Lower leg skin (tissue), 4 donors: ENCODE results near the gene MCFD2. TPM values are rescaled to one million over a fixed set of nuclear protein-coding genes. Genes with fewer than 3 reads are reported as not detected.
A peak's percentile ranks its signal among the peaks of the same experiment; 100 is the strongest.

Experiments used
- DNase-seq, 2 donors: peaks; one replicate each; pipeline ENCODE4 v3.0.0-alpha.2; 2019; ENCODE audit warnings: low spot score in 2 of 2
- H3K4me3 ChIP-seq: fragments of 200-600 bp; sonication (generic); 2 replicates; pipeline ENCODE4 v1.5.1; 2017; ENCODE audit warnings: mild to moderate bottlenecking, low read depth; ENCODE audit not compliant: poor library complexity, severe bottlenecking
- POLR2A ChIP-seq, 2 donors: fragments of 450-650 bp; IDR thresholded peaks; one replicate each; pipeline ENCODE4 v1.6.1; 2016 to 2017; ENCODE audit warnings: antibody characterized with exemption in 2 of 2, mild to moderate bottlenecking in 1 of 2, moderate library complexity in 1 of 2
- WGBS, 2 donors: methylation state at CpG; one replicate each; pipeline ENCODE4 v1.1.5; 2018; 5-methylcytosine and 5-hydroxymethylcytosine counted together
- intact Hi-C: fragments of 100-400 bp; cut with DNase I; formaldehyde crosslinking; loops from one replicate; pipeline ENCODE4 v1.15.0; 2023; ENCODE audit warnings: low total_unique reads
- total RNA-seq, 4 donors: library from RNA; depleted of rRNA; stranded (reverse); fragments of >200 nt; gene quantifications; one replicate each; pipeline ENCODE4 v1.1.0, GENCODE V29; 2016
- TF ChIP-seq, protein P1 (sequence below), 3 donors: fragments of 450-650 bp; IDR thresholded peaks; one replicate each; pipeline ENCODE4 v1.5.1; 2016; ENCODE audit warnings: antibody characterized with exemption in 3 of 3, mild to moderate bottlenecking in 3 of 3, moderate library complexity in 2 of 3

Gene MCFD2
- total RNA-seq, result 10 to 100 TPM; 32.4 to 43.3 (median 36.1) TPM

DNA sequence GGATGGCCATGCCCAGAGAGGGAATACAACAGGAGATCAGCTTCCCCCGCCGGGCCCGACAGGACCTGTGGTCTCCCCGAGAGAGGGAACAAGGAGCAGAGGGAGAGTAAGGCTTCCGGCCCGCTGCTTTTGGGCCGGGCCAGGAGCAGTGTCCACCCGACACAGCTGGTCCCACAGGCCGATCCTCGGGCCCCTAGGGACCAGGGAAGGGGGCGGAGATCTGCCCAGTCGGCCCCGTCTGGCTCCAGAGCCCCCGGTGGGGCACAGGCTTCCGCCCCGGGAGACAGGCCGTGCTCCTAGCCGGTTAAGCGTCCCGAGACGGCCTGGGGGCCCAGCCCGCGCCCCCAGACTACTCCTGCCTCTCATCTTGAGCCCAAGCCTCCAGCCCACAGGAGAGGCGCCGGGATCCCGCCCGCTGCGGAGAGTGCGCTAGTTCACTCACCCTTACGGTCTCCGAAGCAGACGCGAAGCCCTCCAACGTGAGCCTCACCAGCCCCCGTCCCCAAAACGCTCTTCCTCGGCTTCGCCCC lies at the start of gene MCFD2:
Gene MCFD2, minus strand, starts transcription at position 526 of the 530 bp plus-strand sequence. CDS start 6,635 bp downstream, outside the sequence.
- 0 to 2% methylated on average over 10 to 16 of the region's 38 CpGs for WGBS, 2 donors
- TF ChIP-seq POLR2A (IDR thresholded peaks at IDR 0.05), result no peak
- TF ChIP-seq, protein P1, sequence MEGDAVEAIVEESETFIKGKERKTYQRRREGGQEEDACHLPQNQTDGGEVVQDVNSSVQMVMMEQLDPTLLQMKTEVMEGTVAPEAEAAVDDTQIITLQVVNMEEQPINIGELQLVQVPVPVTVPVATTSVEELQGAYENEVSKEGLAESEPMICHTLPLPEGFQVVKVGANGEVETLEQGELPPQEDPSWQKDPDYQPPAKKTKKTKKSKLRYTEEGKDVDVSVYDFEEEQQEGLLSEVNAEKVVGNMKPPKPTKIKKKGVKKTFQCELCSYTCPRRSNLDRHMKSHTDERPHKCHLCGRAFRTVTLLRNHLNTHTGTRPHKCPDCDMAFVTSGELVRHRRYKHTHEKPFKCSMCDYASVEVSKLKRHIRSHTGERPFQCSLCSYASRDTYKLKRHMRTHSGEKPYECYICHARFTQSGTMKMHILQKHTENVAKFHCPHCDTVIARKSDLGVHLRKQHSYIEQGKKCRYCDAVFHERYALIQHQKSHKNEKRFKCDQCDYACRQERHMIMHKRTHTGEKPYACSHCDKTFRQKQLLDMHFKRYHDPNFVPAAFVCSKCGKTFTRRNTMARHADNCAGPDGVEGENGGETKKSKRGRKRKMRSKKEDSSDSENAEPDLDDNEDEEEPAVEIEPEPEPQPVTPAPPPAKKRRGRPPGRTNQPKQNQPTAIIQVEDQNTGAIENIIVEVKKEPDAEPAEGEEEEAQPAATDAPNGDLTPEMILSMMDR (IDR thresholded peaks at IDR 0.05), result no peak
- intact Hi-C loops, result no loop called here
- peak; percentile 40 to 91 for DNase-seq
- H3K4me3 ChIP-seq, result peak within 1 kb of the TSS; percentile 88

DNA sequence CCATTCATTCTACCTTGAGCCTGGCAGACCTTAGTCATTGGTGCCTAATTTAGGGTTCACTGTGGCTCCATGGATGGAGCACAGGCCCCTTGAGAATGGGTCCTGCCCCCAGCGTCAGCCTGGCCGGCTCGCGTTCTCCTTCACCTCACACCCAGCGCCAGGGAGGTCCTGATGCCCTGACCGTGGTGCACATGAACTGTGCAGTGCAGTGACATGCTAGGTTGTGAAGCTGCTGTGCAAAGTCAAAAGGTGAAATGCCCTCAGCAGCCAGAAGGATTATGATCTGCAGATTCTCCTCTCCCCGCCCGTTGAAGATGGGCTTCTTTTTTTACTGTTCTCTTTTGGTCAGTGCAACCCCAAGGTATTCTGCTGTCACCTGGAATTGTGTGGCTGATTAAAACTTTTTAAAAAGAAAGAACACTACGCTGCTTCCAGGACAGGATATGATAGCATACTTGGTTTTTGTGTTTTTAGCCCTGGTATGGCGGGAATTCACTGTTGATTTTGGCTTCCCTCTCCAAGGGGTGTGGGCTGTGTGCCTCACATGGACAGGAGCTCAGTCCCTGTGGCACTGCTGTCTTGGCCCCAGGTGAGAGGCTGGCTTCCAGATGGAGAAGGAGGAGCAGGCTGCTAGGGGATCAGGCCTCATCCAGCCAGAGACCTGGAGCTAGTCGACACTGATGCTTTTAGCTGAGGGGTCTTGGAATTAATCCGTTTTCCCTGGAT lies 49.4 kb upstream of the MCFD2 start:
- no peak overlapping the region for H3K4me3 ChIP-seq
- TF ChIP-seq, protein P1 (IDR thresholded peaks at IDR 0.05), result no peak
- TF ChIP-seq POLR2A (IDR thresholded peaks at IDR 0.05), result no peak
- DNase-seq, result no peak
- intact Hi-C loops, result no loop called here
- WGBS, 2 donors, result 42 to 63% methylated on average over 8 to 12 of the region's 12 CpGs

DNA sequence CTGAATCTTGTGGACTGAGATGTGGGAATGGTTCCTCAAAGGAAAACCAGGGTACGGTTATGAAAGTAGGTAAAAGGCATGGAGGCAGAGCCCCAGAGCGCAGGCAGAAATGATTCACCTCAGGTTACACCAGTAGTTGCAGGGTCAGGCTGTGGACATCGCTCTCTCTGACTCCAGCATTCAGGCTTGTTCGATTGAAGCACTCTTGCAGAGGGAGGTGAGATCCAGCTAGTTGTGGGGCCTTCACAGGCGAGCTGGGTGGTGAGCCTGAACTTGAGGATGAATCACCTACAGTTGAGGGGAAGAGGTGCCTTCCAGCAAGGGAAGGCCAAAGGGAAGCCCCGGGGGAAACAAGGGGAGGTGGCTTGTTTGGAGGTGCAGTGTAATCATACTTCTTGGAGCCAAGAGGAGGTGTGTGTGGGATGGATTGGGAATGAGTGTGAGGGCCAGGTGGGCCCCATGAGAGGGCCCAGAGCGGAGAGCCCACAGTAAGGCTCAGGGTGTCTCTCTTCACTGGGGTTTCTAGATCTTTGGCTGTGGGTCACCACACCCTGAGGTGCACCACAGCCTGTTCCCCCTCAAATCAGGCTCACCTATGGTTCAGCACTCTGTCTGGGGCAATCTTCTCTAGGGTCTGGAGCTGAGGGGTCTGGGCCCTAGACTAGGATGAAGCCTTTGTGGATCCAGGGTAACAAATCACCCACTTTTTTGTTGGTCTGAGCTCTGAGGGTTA lies 48.5 kb upstream of the MCFD2 start:
- 80 to 84% methylated on average over 7 of the region's 7 CpGs for WGBS, 2 donors
- H3K4me3 ChIP-seq, result no peak overlapping the region
- no peak for DNase-seq
- TF ChIP-seq, protein P1 (IDR thresholded peaks at IDR 0.05), result no peak
- intact Hi-C loops, result no loop called here

DNA sequence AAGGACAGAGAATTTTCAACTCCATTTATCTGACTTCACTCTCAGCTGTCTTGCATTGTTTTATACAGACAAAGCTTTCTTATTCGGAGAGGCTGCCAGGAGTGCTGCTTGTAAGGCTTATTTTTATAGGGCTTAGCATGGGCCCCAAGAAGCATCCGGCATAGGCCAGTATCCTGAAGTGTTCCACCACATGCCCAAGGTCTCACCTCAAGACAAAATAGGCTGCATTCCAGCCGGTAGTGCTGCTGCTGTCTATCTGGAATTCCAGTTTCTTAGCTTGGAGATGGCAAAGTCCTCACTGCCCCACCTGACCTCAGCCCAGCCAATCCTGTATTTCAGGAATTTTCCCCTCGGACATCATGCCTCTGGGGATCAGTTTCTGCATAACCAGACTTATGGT lies 47.6 kb upstream of the MCFD2 start:
- WGBS, 2 donors, result 73 to 74% methylated on average over 4 of the region's 4 CpGs
- TF ChIP-seq, protein P1 (IDR thresholded peaks at IDR 0.05), result no peak
- TF ChIP-seq POLR2A (IDR thresholded peaks at IDR 0.05), result no peak
- intact Hi-C loops, result no loop called here

DNA sequence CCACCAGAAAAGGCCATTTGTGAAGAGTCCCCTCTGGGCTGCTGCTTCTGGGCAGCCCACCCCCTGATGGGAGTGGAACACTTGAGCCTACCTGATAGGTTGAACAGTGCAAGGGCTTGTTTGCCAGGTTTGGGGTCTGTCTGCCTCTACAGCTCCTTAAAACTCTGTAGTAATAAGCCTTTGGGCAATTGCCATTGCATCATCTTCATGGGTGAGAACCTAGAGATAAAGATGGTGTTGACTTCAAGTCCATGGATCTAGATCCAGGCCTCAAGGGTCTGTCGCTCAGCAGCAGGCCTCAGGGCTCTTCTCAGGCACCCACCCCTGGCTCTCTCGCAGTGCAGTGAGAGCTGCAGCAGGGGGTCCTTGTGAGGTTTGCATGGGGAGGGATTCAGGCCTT lies 47.1 kb upstream of the MCFD2 start:
- H3K4me3 ChIP-seq, result no peak overlapping the region
- 85 to 90% methylated on average over 2 of the region's 2 CpGs for WGBS, 2 donors
- no peak for DNase-seq
- no peak for TF ChIP-seq POLR2A (IDR thresholded peaks at IDR 0.05)
- intact Hi-C loops, result no loop called here

More for the DNA sequence above, 47.6 kb upstream of the MCFD2 start:
- DNase-seq, result no peak
- H3K4me3 ChIP-seq, result no peak overlapping the region

DNA sequence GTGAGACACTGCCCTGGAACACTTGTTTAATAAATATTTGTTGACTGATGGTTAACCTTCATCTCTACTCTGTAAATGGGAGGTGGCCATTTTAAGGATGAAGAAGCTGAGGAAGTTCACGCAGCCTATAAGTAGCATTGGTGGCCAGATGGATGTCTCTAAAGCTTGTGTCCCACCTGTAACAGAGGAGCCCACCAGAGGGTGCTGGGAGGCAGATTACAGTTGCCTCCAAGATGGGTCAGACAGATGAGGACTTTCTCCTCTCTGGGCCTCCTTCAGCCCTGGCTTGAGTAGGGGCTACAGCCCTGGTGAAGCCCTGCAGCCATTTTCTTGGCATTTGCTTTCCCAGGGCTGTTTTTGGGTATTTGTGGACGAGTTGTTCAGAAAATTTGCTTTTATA lies 45.0 kb upstream of the MCFD2 start:
- 95 to 98% methylated on average over 2 of the region's 2 CpGs for WGBS, 2 donors
- TF ChIP-seq POLR2A (IDR thresholded peaks at IDR 0.05), result no peak
- TF ChIP-seq, protein P1 (IDR thresholded peaks at IDR 0.05), result no peak

More for the DNA sequence above, 45.0 kb upstream of the MCFD2 start:
- intact Hi-C loops, result no loop called here
- H3K4me3 ChIP-seq, result no peak overlapping the region
- no peak for DNase-seq
